Stimulated activated CD8-positive, alpha-beta memory T cell treated with anti-CD3 and anti-CD28 coated beads, Interleukin-7, amount 100 ng/mL, for 4 hours (primary cell): ENCODE measurements around the gene ARHGAP42.
"Not testable (repeated sequence)": the region's sequence is repeated elsewhere in the genome, so short reads cannot be mapped to it uniquely, and the experiment has no call there.

Experiments used
- DNase-seq, 2 donors: peaks; one replicate each; pipeline ENCODE4 v3.0.0-alpha.2; 2020; ENCODE audit warnings: low read depth in 2 of 2

The ARHGAP42 gene

DNA sequence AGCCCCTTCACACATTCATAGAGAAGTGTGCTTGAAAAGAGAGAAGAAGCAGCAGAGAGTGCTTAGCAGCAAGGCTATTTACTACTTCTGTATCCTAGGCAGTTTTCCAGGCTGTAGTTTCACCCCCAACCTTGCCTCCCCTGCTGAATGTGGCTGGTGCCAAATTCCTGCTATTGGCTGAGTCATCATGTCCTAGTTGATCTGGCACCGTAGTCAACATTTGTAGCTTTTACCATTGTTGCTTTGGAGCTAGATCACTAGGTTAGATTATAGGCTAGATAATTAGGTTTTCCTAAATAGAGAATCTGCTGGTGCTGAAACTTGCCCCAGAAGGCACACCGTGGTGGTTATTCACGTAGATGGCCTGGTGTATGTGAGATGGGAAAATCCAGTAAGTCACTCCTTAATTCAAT is 32.7 kb downstream of the ARHGAP42 start:
- no peak for DNase-seq

- no peak for DNase-seq
Observed at GRCh38 chr11:100726680-100727079, 39.6 kb downstream of the ARHGAP42 start.

DNA sequence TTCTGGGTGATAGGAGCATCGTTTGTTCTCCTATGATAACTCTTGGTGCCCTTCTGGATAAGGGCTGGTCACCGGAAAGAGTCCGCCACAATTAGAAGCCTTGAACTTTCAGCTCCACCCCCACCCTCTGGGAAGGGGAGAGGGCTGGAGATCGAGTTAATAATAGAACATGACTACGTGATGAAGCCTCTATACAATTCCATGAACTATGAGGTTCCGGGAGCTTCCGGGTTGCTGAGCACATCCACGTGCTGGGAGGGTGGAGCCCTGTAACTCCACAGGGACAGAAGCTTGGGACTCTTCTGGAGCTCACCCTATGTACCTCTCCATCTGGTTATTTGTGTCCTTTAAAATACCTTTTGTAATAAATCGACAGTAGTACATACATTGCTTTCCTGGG is 40.3 kb downstream of the ARHGAP42 start:
- no peak for DNase-seq

GRCh38 chr11:100730266-100730665 is 43.2 kb downstream of the ARHGAP42 start:
- DNase-seq: no peak

- no peak for DNase-seq
Observed at GRCh38 chr11:100731471-100731870, 44.4 kb downstream of the ARHGAP42 start.

DNA sequence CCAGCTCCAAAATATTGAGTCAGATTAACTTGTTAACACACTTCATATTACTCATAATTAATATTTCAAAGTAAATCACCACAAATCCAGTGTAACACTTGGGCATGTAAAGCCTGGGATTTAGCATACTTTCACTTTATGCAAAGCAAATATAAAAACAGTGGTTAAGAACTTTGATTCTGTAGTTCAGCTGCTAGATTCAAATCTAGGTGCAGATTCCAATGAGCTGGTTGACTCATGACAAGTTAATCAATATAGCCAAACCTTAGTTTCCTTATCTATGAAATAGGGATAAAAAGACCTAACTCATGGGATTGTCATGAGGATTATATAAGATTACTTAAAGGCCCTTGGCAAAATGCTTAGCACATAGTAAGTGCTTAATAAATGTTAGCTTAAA is 45.9 kb downstream of the ARHGAP42 start:
- no peak for DNase-seq

- DNase-seq: no peak
Observed at GRCh38 chr11:100734743-100735527, 47.8 kb downstream of the ARHGAP42 start.

DNA sequence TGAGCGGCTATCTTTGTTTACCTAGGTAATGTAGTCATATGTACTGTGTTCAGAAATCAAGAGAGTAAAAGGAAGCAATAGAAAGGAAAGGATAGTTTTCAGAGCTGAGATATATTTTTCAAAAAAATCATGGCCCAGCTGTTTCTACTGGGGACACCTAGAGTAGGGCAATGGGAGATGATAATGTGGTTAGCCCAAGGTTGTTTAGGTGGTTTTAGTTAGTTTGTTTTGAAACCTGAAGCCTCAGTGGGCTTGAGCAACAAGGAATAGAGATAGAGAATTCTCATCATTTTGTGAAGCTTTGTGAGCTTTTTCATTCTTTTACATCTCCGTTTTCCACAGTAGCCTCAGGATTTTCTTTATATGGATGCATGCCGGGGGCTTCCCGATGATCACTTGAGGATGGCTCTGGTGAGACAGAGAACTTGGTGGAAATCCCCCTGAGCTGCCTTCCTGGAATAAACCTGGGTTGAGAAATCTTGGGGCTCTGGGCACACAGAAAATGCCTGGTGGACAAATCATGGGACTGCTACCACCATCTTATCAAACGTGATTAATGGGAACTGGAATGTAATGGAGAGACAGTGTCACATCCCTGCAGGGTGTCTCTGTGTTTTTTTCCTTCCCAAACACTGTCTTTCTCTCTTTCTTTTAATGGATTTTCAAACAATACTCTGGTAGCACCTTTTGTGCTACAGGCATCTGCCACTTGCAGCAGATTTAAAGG is 49.0 kb downstream of the ARHGAP42 start:
- DNase-seq: no peak

DNA sequence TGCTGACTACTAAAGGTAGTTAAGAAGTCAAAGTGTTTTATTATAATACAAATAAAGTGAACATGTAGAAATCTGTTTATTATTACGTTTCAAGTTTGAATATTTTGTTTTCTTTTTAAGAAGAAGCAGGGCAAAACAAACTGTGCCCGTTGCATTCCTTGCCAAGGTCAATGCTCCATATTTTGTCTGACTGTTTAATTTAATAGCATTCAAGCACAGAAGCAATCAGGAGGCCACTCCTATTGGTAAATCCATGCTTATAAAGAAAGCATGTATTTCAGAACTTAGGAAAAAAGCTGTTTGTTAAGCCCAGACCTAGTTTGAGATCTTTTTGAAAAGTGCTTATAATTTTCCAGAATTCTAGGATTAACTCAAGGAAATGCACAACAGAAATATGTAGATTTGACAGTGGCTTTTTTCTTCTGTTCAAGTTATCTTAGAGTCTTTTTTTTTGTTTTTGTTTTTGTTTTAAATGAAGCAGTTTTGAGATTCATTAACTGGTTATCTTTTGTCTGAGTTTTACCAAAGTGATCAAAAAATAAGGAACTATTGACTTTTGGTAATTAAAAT is 51.7 kb downstream of the ARHGAP42 start:
- DNase-seq: no peak

- DNase-seq: no peak
Observed at GRCh38 chr11:100739666-100740065, 52.6 kb downstream of the ARHGAP42 start.

DNA sequence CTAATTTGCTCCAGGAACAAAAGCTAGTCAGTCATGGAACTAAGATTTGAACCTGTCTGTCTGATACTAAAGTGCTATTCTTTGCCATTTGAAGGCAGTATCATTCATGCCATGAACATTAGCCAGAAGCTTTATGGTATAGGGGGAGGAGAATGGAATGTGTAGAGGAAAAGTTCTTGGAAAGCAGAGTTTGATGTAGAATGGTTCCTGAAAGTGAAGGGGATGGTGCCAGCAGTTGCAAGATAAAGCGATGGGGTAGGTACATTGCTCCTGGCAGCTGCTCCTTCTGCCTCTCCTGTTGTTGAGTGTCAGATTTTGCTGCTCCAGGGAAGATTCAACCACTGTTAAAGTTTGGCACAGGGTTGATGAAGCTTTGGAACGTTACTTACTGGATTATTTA is 53.4 kb downstream of the ARHGAP42 start:
- no peak for DNase-seq

GRCh38 chr11:100741866-100742625 is 55.0 kb downstream of the ARHGAP42 start:
- DNase-seq: no peak

DNA sequence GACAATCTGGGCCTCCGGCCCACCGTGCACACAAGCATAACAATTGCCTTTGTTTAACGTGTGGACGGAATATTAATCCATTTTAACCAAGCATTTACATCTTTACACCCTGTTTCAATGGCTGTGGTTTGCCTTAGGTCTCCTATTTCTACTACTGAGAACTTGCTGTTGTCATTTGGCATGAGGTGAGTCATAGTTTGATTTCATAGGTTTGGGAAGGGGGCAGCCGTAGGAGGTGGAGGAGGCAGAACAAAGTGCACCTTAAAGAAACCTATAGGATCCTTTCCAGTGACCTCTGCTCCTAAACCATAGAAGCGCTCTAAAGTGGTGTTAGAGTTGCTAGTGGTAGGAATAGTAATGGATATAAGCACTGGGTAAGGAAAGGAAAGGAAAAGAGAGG is 59.4 kb downstream of the ARHGAP42 start:
- DNase-seq: no peak

DNA sequence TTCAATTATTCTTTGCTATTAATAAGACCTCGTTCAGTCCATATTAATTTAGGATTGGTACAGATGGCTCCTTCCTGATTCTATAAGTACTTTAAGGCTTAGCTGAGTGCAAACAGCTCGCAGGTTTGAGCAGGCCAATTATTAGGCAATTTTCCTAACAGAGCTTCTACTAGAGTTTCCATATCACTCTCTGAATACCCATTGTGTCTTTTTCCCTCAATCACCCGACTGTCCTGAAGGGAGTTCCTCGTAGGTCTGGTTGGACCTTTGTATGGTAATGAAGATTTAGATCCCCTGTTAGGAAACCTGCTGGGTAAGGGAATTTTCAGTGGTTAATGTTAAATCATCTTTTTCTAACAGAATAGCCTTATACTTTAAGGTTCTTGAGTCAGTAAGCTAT is 61.1 kb downstream of the ARHGAP42 start:
- no peak for DNase-seq

GRCh38 chr11:100749887-100750565 is 62.9 kb downstream of the ARHGAP42 start:
- DNase-seq: not testable (repeated sequence)

GRCh38 chr11:100750566-100750891 is 63.4 kb downstream of the ARHGAP42 start:
- DNase-seq: not testable (repeated sequence)

DNA sequence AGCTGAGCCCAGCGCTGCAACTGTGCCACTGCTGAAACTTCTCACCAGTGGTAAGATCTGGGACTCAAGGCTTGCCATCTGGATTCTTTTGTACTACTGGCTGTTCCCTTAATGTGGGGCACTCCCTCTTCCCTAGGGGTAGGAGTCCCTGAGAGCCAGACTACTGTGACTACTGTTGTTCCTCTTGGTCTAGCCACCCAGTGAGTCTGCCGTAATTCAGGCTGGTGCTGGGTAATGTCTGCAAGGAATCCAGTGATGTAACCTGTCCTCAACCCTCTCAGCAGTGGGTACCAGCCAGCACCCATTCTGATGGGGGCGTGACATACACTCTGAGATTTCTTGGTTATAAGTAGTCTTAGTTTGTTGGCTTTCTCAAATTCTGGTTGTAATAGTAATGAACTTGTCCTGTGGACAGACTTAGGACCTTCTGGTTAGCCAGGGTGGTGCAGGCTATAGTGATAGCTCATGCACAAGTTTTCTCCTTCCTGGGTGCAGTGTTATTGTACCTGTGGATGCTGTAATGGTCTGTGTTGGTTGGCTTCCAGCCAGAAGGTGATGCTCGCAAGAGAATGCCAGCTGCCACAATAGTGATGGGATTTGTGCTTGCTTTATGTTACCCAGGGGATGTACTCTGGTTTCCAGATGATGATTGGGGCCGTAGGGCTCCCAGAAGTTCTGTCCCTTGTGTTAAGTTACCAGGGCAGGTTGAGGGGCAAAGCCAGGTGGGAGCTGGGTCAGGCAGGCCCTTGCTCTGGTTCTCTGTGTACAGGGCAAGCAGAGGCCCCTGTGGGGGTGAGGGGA is 65.5 kb downstream of the ARHGAP42 start:
- no peak for DNase-seq

DNA sequence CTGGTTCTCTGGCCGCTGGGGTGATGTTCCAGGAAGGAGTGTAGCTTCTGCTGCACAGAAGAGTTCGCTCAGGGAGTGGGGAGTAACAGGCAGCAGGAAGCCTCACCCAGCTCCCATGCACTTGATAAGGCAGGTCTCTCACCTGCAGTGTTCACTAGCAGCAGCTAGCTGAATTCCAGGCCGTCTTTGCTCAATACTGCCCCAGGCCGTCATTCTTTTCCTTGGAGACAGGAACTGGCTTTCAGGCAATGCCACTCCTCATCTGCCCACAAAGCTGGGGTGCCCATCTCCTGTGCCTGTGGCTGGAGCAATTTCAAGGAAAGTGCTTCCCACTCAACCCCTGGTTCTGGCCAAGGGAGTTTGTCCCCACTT is 66.1 kb downstream of the ARHGAP42 start:
- no peak for DNase-seq

GRCh38 chr11:100753571-100753970 is 66.5 kb downstream of the ARHGAP42 start:
- DNase-seq: no peak

DNA sequence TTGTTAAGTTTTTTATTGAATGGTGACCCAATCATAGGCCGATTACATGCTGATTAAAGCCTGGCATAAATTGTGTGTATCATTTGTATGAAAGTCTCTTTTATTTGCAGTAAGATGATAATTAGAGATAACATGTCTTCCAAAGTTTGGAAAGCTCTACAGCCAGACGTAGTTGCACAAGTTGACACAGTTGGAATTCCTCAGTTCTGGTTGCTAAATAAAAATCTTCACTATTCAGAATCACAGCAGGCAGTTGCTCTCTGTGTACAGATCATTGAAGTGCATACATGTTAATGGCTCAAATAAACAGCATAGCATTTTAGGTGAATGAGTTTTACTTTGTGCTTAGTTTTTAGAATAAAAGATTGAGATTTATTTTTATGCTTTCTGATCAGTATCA is 69.5 kb downstream of the ARHGAP42 start:
- no peak for DNase-seq

- no peak for DNase-seq
Observed at GRCh38 chr11:100757646-100758045, 70.6 kb downstream of the ARHGAP42 start.
